CD14-positive monocyte (primary cell): ENCODE data around the gene TXNRD1. TPM values are rescaled to one million over a fixed set of nuclear protein-coding genes. Genes with fewer than 3 reads are reported as not detected.

Experiments used
- DNase-seq, 3 donors: peaks; one replicate each; pipeline ENCODE4 v3.0.0-alpha.2; 2011 to 2022
- H2AFZ ChIP-seq: 2 replicates; pipeline ENCODE4 v1.6.0; 2012; ENCODE audit warnings: mild to moderate bottlenecking, low read depth, low read length, inconsistent platforms; ENCODE audit not compliant: insufficient read depth, poor library complexity, severe bottlenecking
- H3K27ac ChIP-seq, 2 donors: 1 replicate in 1 of 2; 2 replicates in 1 of 2; pipeline ENCODE4 v1.5.1; 2012 to 2013; ENCODE audit warnings: low read length in 2 of 2, control low read depth in 1 of 2, inconsistent platforms in 1 of 2, low read depth in 1 of 2, mild to moderate bottlenecking in 1 of 2
- H3K27me3 ChIP-seq, 2 donors: one replicate each; pipeline versions ENCODE4 v1.6.0 to v1.6.1; 2011 to 2013; ENCODE audit warnings: low read length in 2 of 2; ENCODE audit not compliant: control insufficient read depth in 2 of 2, insufficient read depth in 2 of 2
- H3K36me3 ChIP-seq, 2 donors: replicated peaks in 1 of 2; 1 replicate in 1 of 2; 2 replicates in 1 of 2; pipeline versions ENCODE4 v1.5.1 to v1.6.1; 2012 to 2013; ENCODE audit warnings: low read length in 2 of 2, control low read depth in 1 of 2, inconsistent platforms in 1 of 2, mild to moderate bottlenecking in 1 of 2; ENCODE audit not compliant: insufficient read depth in 2 of 2, control insufficient read depth in 1 of 2
- H3K4me1 ChIP-seq, 2 donors: 1 replicate in 1 of 2; 2 replicates in 1 of 2; pipeline versions ENCODE4 v1.5.1 to v1.6.1; 2012 to 2013; ENCODE audit warnings: low read length in 2 of 2, control low read depth in 1 of 2, inconsistent platforms in 1 of 2, mild to moderate bottlenecking in 1 of 2, moderate library complexity in 1 of 2; ENCODE audit not compliant: insufficient read depth in 2 of 2, control insufficient read depth in 1 of 2
- H3K4me2 ChIP-seq: replicated peaks from 2 replicates; pipeline ENCODE3; 2012; ENCODE audit warnings: low read length, moderate library complexity, mild to moderate bottlenecking; ENCODE audit not compliant: poor library complexity, severe bottlenecking; ENCODE audit errors: extremely low read depth
- H3K4me3 ChIP-seq, 3 experiments: fragments of 200-600 bp in 1 of 3; sonication (generic) in 1 of 3; replicated peaks in 1 of 3; 1 replicate in 2 of 3; 2 replicates in 1 of 3; pipeline ENCODE4 v1.5.1; 2011 to 2013; ENCODE audit warnings: low read length in 3 of 3, mild to moderate bottlenecking in 3 of 3, control low read depth in 2 of 3, low read depth in 2 of 3, inconsistent platforms in 1 of 3, moderate library complexity in 1 of 3
- H3K79me2 ChIP-seq: 2 replicates; pipeline ENCODE4 v1.6.0; 2012; ENCODE audit warnings: mild to moderate bottlenecking, control low read depth, inconsistent platforms, low read length, moderate library complexity; ENCODE audit not compliant: insufficient read depth
- H3K9ac ChIP-seq: 2 replicates; pipeline ENCODE4 v1.6.0; 2017; ENCODE audit warnings: low read length, mild to moderate bottlenecking; ENCODE audit not compliant: insufficient read depth, poor library complexity, severe bottlenecking
- H3K9me3 ChIP-seq, 2 donors: replicated peaks in 1 of 2; 1 replicate in 1 of 2; 2 replicates in 1 of 2; pipeline versions ENCODE4 v1.5.1 to v1.6.1; 2012 to 2013; ENCODE audit warnings: low read length in 2 of 2, control low read depth in 1 of 2; ENCODE audit not compliant: control insufficient read depth in 1 of 2, insufficient read depth in 1 of 2
- H4K20me1 ChIP-seq: 2 replicates; pipeline ENCODE4 v1.6.0; 2012; ENCODE audit warnings: mild to moderate bottlenecking, low read length, control low read depth, moderate library complexity; ENCODE audit not compliant: insufficient read depth
- H3K27ac Mint-ChIP-seq, 7 donors: one replicate each; pipeline ENCODE4 v1.8.0; 2020; ENCODE audit warnings: mild to moderate bottlenecking in 7 of 7, mixed read lengths in 7 of 7, moderate library complexity in 6 of 7, inconsistent platforms in 2 of 7
- H3K27me3 Mint-ChIP-seq, 3 donors: one replicate each; pipeline ENCODE4 v1.8.0; 2021 to 2022; ENCODE audit warnings: low read depth in 3 of 3, mild to moderate bottlenecking in 3 of 3, mixed read lengths in 3 of 3, moderate library complexity in 3 of 3, inconsistent platforms in 1 of 3
- H3K36me3 Mint-ChIP-seq, 2 donors: one replicate each; pipeline ENCODE4 v1.8.0; 2020; ENCODE audit warnings: mixed read lengths in 2 of 2, inconsistent platforms in 1 of 2, mild to moderate bottlenecking in 1 of 2
- H3K4me1 Mint-ChIP-seq: one replicate; pipeline ENCODE4 v1.8.0; 2020; ENCODE audit warnings: mild to moderate bottlenecking, mixed read lengths
- H3K4me3 Mint-ChIP-seq, 2 donors: one replicate each; pipeline ENCODE4 v1.8.0; 2020; ENCODE audit warnings: mild to moderate bottlenecking in 2 of 2, mixed read lengths in 2 of 2, moderate library complexity in 1 of 2
- H3K9me3 Mint-ChIP-seq, 7 donors: one replicate each; pipeline ENCODE4 v1.8.0; 2020 to 2022; ENCODE audit warnings: mixed read lengths in 7 of 7, mild to moderate bottlenecking in 6 of 7, moderate library complexity in 6 of 7, inconsistent platforms in 2 of 7
- CTCF ChIP-seq: fragments of 200-600 bp; IDR thresholded peaks from one replicate; pipeline ENCODE4 v1.8.0; 2022; ENCODE audit warnings: antibody characterized with exemption, mild to moderate bottlenecking
- WGBS: methylation state at CpG from one replicate; pipeline ENCODE4 v1.1.5; 2013; ENCODE audit warnings: missing lambda C conversion rate; ENCODE audit not compliant: insufficient coverage; 5-methylcytosine and 5-hydroxymethylcytosine counted together
- intact Hi-C, 2 donors: fragments of 100-400 bp; cut with micrococcal nuclease; formaldehyde crosslinking; loops; one replicate each; pipeline versions ENCODE4 v1.15.0 to v1.15.1; 2023
- polyA plus RNA-seq, 3 donors: library from polyadenylated mRNA; depleted of rRNA in 1 of 3; unstranded in 2 of 3; stranded (reverse) in 1 of 3; fragments of 300-500 nt in 2 of 3; fragments of >200 nt in 1 of 3; fragmentation: Illumina TruSeq in 2 of 3; gene quantifications; 1 replicate in 2 of 3; 2 replicates in 1 of 3; pipeline ENCODE4 v1.2.3, GENCODE V29; 2012 to 2021

TXNRD1 gene
- polyA plus RNA-seq, 3 donors: 26.9 to 46.1 (median 29.2) TPM

DNA sequence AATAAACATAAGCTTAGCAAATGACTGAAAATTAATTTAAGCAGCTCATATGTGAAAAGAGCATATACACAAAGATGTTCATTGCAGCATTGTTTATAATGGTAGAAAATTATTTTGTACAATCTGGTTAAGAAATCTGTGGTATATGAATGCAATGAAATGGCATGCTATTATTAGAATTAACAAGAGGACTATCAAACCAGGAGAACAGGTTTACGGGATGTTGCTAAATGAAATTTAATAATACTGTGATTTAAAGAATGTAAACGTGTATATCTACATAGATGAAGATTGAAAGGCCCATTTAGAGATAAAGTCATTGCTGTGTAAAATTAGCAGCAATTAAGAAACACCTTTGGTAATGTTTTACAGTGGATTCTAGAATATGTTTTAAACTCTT, 158.5 kb downstream of the TXNRD1 start:
- peaks cover 0 to 3% of the 10 kb centered on the region in 2 donors for H3K36me3 Mint-ChIP-seq
- peaks cover 13% of the 10 kb centered on the region for H3K4me1 Mint-ChIP-seq
- WGBS: no CpG with 5 or more reads among the region's 2 CpGs
- TF ChIP-seq CTCF: no peak
- no peak overlapping the region for H3K4me2 ChIP-seq
- no peak for DNase-seq
- H3K4me1 ChIP-seq: peaks cover 10 to 12% of the 10 kb centered on the region in 2 donors
- H2AFZ ChIP-seq: no peak overlapping the region
- no peak overlapping the region for H3K9ac ChIP-seq
- H3K27me3 ChIP-seq: no peaks in the 10 kb centered on the region
- peaks cover 0 to 13% (median 10%) of the 10 kb centered on the region in 7 donors for H3K9me3 Mint-ChIP-seq
- no peaks in the 10 kb centered on the region for H4K20me1 ChIP-seq
- no peaks in the 10 kb centered on the region for H3K36me3 ChIP-seq
- intact Hi-C loops: no loop called here
- no peak overlapping the region for H3K27ac Mint-ChIP-seq
- H3K9me3 ChIP-seq: peaks cover 4 to 9% of the 10 kb centered on the region in 2 donors
- no peaks in the 10 kb centered on the region for H3K79me2 ChIP-seq
- H3K4me3 Mint-ChIP-seq: no peak overlapping the region
- H3K27ac ChIP-seq: no peak overlapping the region
- H3K4me3 ChIP-seq: no peak overlapping the region
- peaks cover 0 to 7% (median 3%) of the 10 kb centered on the region in 3 donors for H3K27me3 Mint-ChIP-seq

DNA sequence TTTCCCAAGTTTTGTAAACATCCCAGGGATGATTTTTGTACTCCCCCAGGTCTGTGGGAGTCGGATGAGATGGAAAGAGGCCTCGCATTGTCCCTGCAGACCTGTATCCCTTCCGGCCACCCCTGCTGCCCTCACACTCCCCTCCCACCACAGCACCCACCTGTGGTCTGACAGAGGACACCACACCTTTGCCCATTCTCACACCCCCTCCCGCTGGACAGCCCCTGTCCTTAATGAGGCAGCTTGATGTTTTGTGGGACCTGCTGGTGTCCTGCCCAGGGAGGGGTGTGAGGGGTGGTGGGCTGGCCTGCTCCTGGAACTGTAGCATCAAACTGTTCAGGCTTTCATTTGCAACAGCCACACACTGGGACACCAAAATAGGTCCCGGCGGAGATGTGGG, 159.2 kb downstream of the TXNRD1 start:
- Mint-ChIP-seq H3K27ac (no peak overlapping the region), H3K4me1 (peaks cover 13% of the 10 kb centered on the region), H3K4me3 (no peak overlapping the region), H3K9me3 (peaks cover 0 to 6% (median 4%) of the 10 kb centered on the region in 7 donors), H3K27me3 (peaks cover 2 to 7% (median 4%) of the 10 kb centered on the region in 3 donors), H3K36me3 (peaks cover 0 to 3% of the 10 kb centered on the region in 2 donors)
- H3K27me3 ChIP-seq: no peaks in the 10 kb centered on the region
- no peak for DNase-seq
- peaks cover 10 to 12% of the 10 kb centered on the region in 2 donors for H3K4me1 ChIP-seq
- H4K20me1 ChIP-seq: no peaks in the 10 kb centered on the region
- H2AFZ ChIP-seq: no peak overlapping the region
- no peak overlapping the region for H3K27ac ChIP-seq
- WGBS: 78% methylated on average over 5 of the region's 6 CpGs
- peaks cover under 1 to 6% of the 10 kb centered on the region in 2 donors for H3K9me3 ChIP-seq
- no peaks in the 10 kb centered on the region for H3K79me2 ChIP-seq
- H3K9ac ChIP-seq: no peak overlapping the region
- no peak overlapping the region for H3K4me3 ChIP-seq
- H3K36me3 ChIP-seq: no peaks in the 10 kb centered on the region
- H3K4me2 ChIP-seq: no peak overlapping the region
- no peak for TF ChIP-seq CTCF
- intact Hi-C loops: loop anchor here in 1 of 2 donors (5.0 kb wide), 1 partner anchor 677 kb away; no protein-coding TSS in a partner anchor
